HEK293T (cell line): ENCODE measurements around the gene GPR180.

Source experiments
- CTCF ChIA-PET: fragments of 350-600 bp; formaldehyde crosslinking; extraction: SDS; loops from one replicate; lab custom pipeline; 2021; ENCODE audit warnings: antibody characterized with exemption, inconsistent platforms; lab: Yijun Ruan, JAX
- POLR2A ChIA-PET: fragments of 350-600 bp; formaldehyde crosslinking; extraction: SDS; loops from one replicate; lab custom pipeline; 2020; ENCODE audit warnings: antibody characterized with exemption, inconsistent platforms; lab: Yijun Ruan, JAX
- DNase-seq: peaks from one replicate; pipeline ENCODE4 v3.0.0; 2012; ENCODE audit warnings: mixed read lengths; ENCODE audit errors: extremely low spot score
- ARNT ChIP-seq: fragments of 450-650 bp; IDR thresholded peaks from 2 replicates; pipeline ENCODE4 v1.6.1; 2017; ENCODE audit warnings: mild to moderate bottlenecking
- BHLHE40 ChIP-seq: fragments of 450-650 bp; IDR thresholded peaks from 2 replicates; pipeline ENCODE4 v1.6.1; 2016; ENCODE audit warnings: mild to moderate bottlenecking, moderate library complexity, borderline replicate concordance
- CTBP1 ChIP-seq: fragments of 450-650 bp; IDR thresholded peaks from 2 replicates; pipeline ENCODE4 v1.6.1; 2016; ENCODE audit warnings: borderline replicate concordance
- ELF4 ChIP-seq: fragments of 450-650 bp; IDR thresholded peaks from 2 replicates; pipeline ENCODE4 v1.6.1; 2017; ENCODE audit warnings: antibody characterized with exemption
- FOXA1 ChIP-seq: fragments of 450-650 bp; IDR thresholded peaks from 2 replicates; pipeline ENCODE4 v1.6.1; 2016; ENCODE audit warnings: mild to moderate bottlenecking
- FOXK2 ChIP-seq: fragments of 450-650 bp; IDR thresholded peaks from 2 replicates; pipeline ENCODE4 v1.6.1; 2016; ENCODE audit warnings: mild to moderate bottlenecking
- FOXM1 ChIP-seq: fragments of 450-650 bp; IDR thresholded peaks from 2 replicates; pipeline ENCODE4 v1.6.1; 2017; ENCODE audit warnings: mild to moderate bottlenecking, borderline replicate concordance
- HDGF ChIP-seq: fragments of 450-650 bp; IDR thresholded peaks from 2 replicates; pipeline ENCODE4 v1.6.1; 2017; ENCODE audit warnings: antibody characterized with exemption, borderline replicate concordance
- L3MBTL2 ChIP-seq: fragments of 450-650 bp; conservative IDR thresholded peaks from 2 replicates; pipeline ENCODE4 v1.6.1; 2016; ENCODE audit warnings: mild to moderate bottlenecking
- LEF1 ChIP-seq: fragments of 450-650 bp; IDR thresholded peaks from 2 replicates; pipeline ENCODE4 v1.6.1; 2017; ENCODE audit warnings: mild to moderate bottlenecking, borderline replicate concordance
- NFRKB ChIP-seq: fragments of 450-650 bp; IDR thresholded peaks from 2 replicates; pipeline ENCODE4 v1.6.1; 2016; ENCODE audit warnings: mild to moderate bottlenecking, moderate library complexity
- SP1 ChIP-seq: fragments of 450-650 bp; IDR thresholded peaks from 2 replicates; pipeline ENCODE4 v1.6.1; 2017
- SUZ12 ChIP-seq: fragments of 450-650 bp; IDR thresholded peaks from 2 replicates; pipeline ENCODE4 v1.6.1; 2016; ENCODE audit warnings: mild to moderate bottlenecking
- TARDBP ChIP-seq: fragments of 450-650 bp; IDR thresholded peaks from 2 replicates; pipeline ENCODE4 v1.6.1; 2016
- ZNF384 ChIP-seq: fragments of 450-650 bp; IDR thresholded peaks from 2 replicates; pipeline ENCODE4 v1.6.1; 2016
- TF ChIP-seq, protein P1 (sequence below): fragments of 450-650 bp; IDR thresholded peaks from 2 replicates; pipeline ENCODE4 v1.6.1; 2016

Gene GPR180

DNA sequence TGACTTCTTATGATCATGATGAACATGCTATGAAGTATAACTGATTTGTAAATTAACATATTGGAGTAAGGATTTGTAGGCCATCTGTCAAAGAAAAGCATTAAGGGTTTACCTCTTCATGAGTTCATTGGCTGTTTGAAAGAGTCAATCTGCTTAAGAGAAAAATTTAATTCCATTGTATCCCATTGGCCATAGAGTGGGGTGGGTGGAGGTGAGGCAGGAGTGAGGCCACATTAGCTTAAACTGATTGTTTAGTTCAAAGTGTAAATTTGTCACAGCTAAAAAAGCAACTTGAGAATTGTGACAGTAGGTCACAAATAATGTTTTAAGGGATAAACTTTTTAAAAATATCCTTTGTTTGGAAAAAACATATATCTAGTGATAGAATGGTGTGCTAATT lies 11.4 kb downstream of the GPR180 start:
- DNase-seq: no peak
- ChIA-PET CTCF (interaction anchor here (0.8 to 1.4 kb wide), 2 partner anchors 60 to 177 kb away, joined by 4 to 5 read pairs; no protein-coding TSS in a partner anchor), POLR2A (interaction anchor here (1.8 kb wide), 1 partner anchor 17 kb away, joined by 6 read pairs; the partner anchor contains the start of gene TGDS)
- TF ChIP-seq L3MBTL2 (no peak), FOXM1 (no peak), HDGF (no peak), SUZ12 (no peak), NFRKB (no peak), ZNF384 (no peak), LEF1 (no peak), FOXA1 (no peak), FOXK2 (no peak)

DNA sequence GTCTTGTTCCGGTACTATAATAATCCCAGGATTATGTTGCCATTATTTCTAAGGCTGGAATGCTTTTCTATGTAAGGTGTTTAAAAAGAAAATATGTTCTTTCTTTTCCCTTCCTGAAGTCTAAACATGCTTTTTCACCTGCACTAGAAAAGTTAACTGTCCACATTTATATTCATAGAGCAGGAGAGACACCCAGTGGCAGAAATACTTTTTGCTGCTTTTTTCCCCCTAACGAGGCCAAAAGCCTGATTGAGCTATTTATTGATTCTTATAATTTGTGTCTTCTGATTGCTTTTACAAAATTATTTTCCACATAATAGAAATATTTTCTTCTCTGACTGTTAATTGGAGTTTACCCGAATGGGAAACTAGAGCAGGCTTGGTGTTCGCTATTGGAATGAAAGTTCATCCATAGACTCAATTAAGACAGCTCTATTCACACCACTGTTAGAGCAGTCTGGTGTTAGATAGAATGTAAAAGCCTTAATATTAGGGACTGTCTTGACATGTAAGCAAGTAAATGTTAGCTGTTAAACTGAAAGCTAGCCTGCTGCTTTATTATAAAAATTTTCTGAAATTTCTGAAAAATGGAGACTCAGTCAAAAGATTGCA lies 15.8 kb downstream of the GPR180 start:
- ChIA-PET POLR2A (interaction anchor here (0.8 to 1.9 kb wide), 5 partner anchors 12 to 184 kb away, joined by 3 to 7 read pairs (median 5); partner anchors contain the start of genes GPR180 and TGDS), CTCF (interaction anchor here (0.6 to 8.5 kb wide), 26 partner anchors 9 to 1267 kb away, joined by 3 to 175 read pairs (median 4); partner anchors contain the start of gene TGDS)
- DNase-seq: peak; percentile 49
- TF ChIP-seq ARNT: no peak
- TF ChIP-seq, protein P1, sequence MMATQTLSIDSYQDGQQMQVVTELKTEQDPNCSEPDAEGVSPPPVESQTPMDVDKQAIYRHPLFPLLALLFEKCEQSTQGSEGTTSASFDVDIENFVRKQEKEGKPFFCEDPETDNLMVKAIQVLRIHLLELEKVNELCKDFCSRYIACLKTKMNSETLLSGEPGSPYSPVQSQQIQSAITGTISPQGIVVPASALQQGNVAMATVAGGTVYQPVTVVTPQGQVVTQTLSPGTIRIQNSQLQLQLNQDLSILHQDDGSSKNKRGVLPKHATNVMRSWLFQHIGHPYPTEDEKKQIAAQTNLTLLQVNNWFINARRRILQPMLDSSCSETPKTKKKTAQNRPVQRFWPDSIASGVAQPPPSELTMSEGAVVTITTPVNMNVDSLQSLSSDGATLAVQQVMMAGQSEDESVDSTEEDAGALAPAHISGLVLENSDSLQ: 0 out of 2 replicates have a peak, but pooled peaks have one; percentile 4

DNA sequence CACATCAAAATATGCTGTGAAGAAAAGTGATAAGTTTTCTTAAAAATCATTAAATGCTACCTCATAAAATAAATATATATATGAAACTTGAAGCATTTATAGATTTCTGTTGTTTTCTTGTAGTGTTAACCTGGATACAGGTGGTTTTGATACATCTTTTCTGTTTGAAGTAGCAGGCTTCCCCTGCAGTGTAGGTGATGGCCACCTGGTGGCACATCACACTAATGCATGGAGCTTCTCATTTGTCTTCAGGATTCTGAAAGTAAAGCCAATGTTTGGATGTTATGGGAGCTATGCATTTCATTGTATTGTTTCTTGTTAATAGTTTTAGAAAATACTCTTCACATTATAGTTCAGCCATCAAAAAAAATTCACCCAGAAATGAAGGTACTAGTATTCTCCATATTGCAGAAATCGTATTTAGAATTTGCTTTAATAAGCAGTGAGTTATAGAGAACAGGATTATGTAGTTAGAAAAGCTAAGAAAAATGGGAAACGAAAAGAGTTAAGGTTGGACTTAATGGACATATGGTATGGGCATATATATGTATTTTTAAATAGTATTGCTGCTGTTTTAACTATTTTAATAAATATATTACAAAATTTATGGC lies 18.7 kb downstream of the GPR180 start:
- POLR2A ChIA-PET: interaction anchor here (0.8 to 1.8 kb wide), 3 partner anchors 9 to 71 kb away, joined by 3 to 7 read pairs (median 7); partner anchors contain the start of gene TGDS
- TF ChIP-seq FOXM1: no peak
- no peak for TF ChIP-seq ZNF384
- no peak for TF ChIP-seq FOXK2
- TF ChIP-seq BHLHE40: no peak
- 0 out of 2 replicates have a peak, but pooled peaks have one; percentile 13 for TF ChIP-seq ELF4
- TF ChIP-seq, protein P1: no peak
- CTCF ChIA-PET: interaction anchor here (0.6 to 8.5 kb wide), 18 partner anchors 10 to 1658 kb away, joined by 3 to 175 read pairs (median 4); partner anchors contain the start of gene GPC6
- DNase-seq: peak; percentile 75

DNA sequence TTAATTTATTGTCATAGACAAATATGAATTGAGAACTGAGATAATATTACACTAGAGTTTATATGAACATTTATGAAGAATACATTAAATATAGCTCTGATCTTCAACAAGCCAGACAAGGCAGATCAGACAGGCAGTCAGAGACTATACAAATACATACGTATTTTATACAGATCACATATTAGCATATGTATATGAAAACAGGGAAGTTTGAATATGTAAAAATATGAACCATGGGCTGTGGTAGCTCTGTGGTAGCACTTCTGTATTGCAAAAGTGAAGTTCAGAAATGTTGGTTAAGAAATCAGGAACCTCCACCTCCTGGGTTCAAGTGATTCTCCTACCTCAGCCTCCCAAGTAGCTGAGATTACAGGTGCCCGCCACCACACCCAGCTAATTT lies 20.7 kb downstream of the GPR180 start:
- no peak for TF ChIP-seq HDGF
- no peak for TF ChIP-seq FOXM1
- TF ChIP-seq TARDBP: no peak
- TF ChIP-seq LEF1: no peak
- TF ChIP-seq ZNF384: no peak
- TF ChIP-seq ARNT: no peak
- no peak for TF ChIP-seq SP1
- TF ChIP-seq, protein P1: no peak
- no peak for TF ChIP-seq CTBP1
- TF ChIP-seq ELF4: no peak
- TF ChIP-seq FOXK2: no peak
- TF ChIP-seq NFRKB: no peak
- no peak for TF ChIP-seq L3MBTL2
- no peak for TF ChIP-seq FOXA1
- TF ChIP-seq BHLHE40: no peak
- TF ChIP-seq SUZ12: no peak
- DNase-seq: no peak
- ChIA-PET CTCF (interaction anchor here (0.8 to 8.5 kb wide), 3 partner anchors 8 to 187 kb away, joined by 3 to 175 read pairs (median 3); no protein-coding TSS in a partner anchor), POLR2A (no interaction called here)

DNA sequence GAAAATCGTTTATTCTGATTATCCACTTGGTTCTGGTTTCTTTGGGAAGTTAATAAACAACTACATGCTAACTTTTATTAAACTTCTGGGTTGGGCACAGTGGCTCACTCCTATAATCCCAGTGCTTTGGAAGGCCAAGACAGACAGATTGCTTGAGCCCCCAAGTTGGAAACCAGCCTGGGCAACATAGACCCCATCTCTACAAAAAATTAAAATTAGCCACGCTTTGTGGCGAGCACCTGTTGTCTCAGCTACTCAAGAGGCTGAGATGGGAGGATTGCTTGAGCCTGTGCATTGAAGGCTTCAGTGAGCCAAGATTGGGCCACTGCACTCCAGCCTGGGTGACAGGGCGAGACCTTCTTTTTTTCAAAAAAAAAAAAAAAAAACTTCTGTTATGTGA lies 21.7 kb downstream of the GPR180 start:
- POLR2A ChIA-PET: no interaction called here
- DNase-seq: no peak
- CTCF ChIA-PET: interaction anchor here (8.5 kb wide), 1 partner anchor 188 kb away, joined by 175 read pairs; no protein-coding TSS in a partner anchor

More for the DNA sequence above, 21.7 kb downstream of the GPR180 start:
- no peak for TF ChIP-seq FOXM1
- TF ChIP-seq SP1: no peak
- no peak for TF ChIP-seq L3MBTL2
- TF ChIP-seq FOXA1: no peak
- TF ChIP-seq LEF1: no peak
- TF ChIP-seq HDGF: no peak
- no peak for TF ChIP-seq NFRKB
- no peak for TF ChIP-seq ARNT
- TF ChIP-seq CTBP1: no peak
- no peak for TF ChIP-seq ELF4
- no peak for TF ChIP-seq BHLHE40
- TF ChIP-seq ZNF384: no peak
- TF ChIP-seq FOXK2: no peak
- TF ChIP-seq, protein P1: no peak
- no peak for TF ChIP-seq TARDBP
- TF ChIP-seq SUZ12: no peak
